GM23338 (cell line): Measurements from ENCODE around the gene TRAF3. TPM values are rescaled to one million over a fixed set of nuclear protein-coding genes. Genes with fewer than 3 reads are reported as not detected.

Experiments used
- ATAC-seq: fragments of 200-7000 bp; cut with Tn5 transposase; 3 replicates; pipeline ENCODE4 v1.9.1; 2020
- DNase-seq: peaks from one replicate; pipeline ENCODE4 v3.0.0-alpha.2; 2015; ENCODE audit warnings: low spot score
- H2AFZ ChIP-seq: fragments of 200-600 bp; sonication (generic); 2 replicates; pipeline ENCODE4 v1.8.0; 2016; ENCODE audit warnings: antibody characterized with exemption, mild to moderate bottlenecking, moderate library complexity
- H3F3A ChIP-seq: fragments of 200-600 bp; sonication (generic); replicated peaks from 2 replicates; pipeline ENCODE4 v1.8.0; 2017; ENCODE audit warnings: antibody characterized with exemption, mixed run types, low read depth
- H3K27ac ChIP-seq: fragments of 200-600 bp; sonication (generic); 2 replicates; pipeline ENCODE4 v1.6.1; 2016; ENCODE audit warnings: low read depth
- H3K27me3 ChIP-seq: fragments of 200-600 bp; sonication (generic); 2 replicates; pipeline ENCODE4 v1.8.0; 2016; ENCODE audit warnings: mild to moderate bottlenecking, mixed run types, moderate library complexity; ENCODE audit not compliant: insufficient read depth
- H3K36me3 ChIP-seq: fragments of 200-600 bp; sonication (generic); 2 replicates; pipeline ENCODE4 v1.8.0; 2016; ENCODE audit warnings: mild to moderate bottlenecking; ENCODE audit not compliant: insufficient read depth
- H3K4me1 ChIP-seq: fragments of 200-600 bp; sonication (generic); 2 replicates; pipeline ENCODE4 v1.8.0; 2016; ENCODE audit warnings: mild to moderate bottlenecking, moderate library complexity; ENCODE audit not compliant: insufficient read depth
- H3K4me2 ChIP-seq: fragments of 200-600 bp; sonication (generic); 2 replicates; pipeline ENCODE4 v1.7.1; 2017; ENCODE audit warnings: mixed run types
- H3K4me3 ChIP-seq: fragments of 200-600 bp; sonication (generic); 2 replicates; pipeline ENCODE4 v1.6.1; 2016; ENCODE audit warnings: mixed run types
- H3K79me2 ChIP-seq: fragments of 200-600 bp; sonication (generic); replicated peaks from 2 replicates; pipeline ENCODE4 v1.8.0; 2017; ENCODE audit warnings: mild to moderate bottlenecking; ENCODE audit not compliant: insufficient read depth
- H3K9me2 ChIP-seq: fragments of 200-600 bp; sonication (generic); 2 replicates; pipeline ENCODE4 v1.8.0; 2017; ENCODE audit not compliant: insufficient read depth
- H4K20me1 ChIP-seq: fragments of 200-600 bp; sonication (generic); replicated peaks from 2 replicates; pipeline ENCODE4 v1.8.0; 2017; ENCODE audit warnings: mild to moderate bottlenecking; ENCODE audit not compliant: insufficient read depth
- H3K27ac Mint-ChIP-seq: 2 replicates; pipeline ENCODE4 v1.8.0; 2020; ENCODE audit warnings: inconsistent platforms, mild to moderate bottlenecking, moderate library complexity, mixed read lengths
- H3K27me3 Mint-ChIP-seq: 3 replicates; pipeline ENCODE4 v1.8.0; 2022; ENCODE audit warnings: low read depth, mild to moderate bottlenecking, moderate library complexity, mixed read lengths, inconsistent platforms; ENCODE audit not compliant: insufficient read depth, poor library complexity
- H3K36me3 Mint-ChIP-seq: 3 replicates; pipeline ENCODE4 v1.8.0; 2021; ENCODE audit warnings: low read depth, mild to moderate bottlenecking, inconsistent platforms, moderate library complexity, mixed read lengths
- H3K4me1 Mint-ChIP-seq: 3 replicates; pipeline ENCODE4 v1.8.0; 2020; ENCODE audit warnings: mild to moderate bottlenecking, inconsistent platforms, mixed read lengths
- H3K4me3 Mint-ChIP-seq: 3 replicates; pipeline ENCODE4 v1.8.0; 2021; ENCODE audit warnings: moderate library complexity, mild to moderate bottlenecking, inconsistent platforms, mixed read lengths
- H3K9me3 Mint-ChIP-seq: 3 replicates; pipeline ENCODE4 v1.8.0; 2020; ENCODE audit warnings: moderate library complexity, mild to moderate bottlenecking, inconsistent platforms, mixed read lengths
- EZH2 ChIP-seq: fragments of 200-600 bp; sonication (generic); IDR thresholded peaks from one replicate; pipeline ENCODE4 v1.8.0; 2017; ENCODE audit warnings: antibody characterized with exemption, mild to moderate bottlenecking, low read depth; ENCODE audit not compliant: unreplicated experiment
- EZH2phosphoT487 ChIP-seq: fragments of 200-600 bp; sonication (generic); IDR thresholded peaks from one replicate; pipeline ENCODE4 v1.8.1; 2018; ENCODE audit warnings: antibody characterized with exemption; ENCODE audit not compliant: unreplicated experiment
- NANOG ChIP-seq: IDR thresholded peaks from 2 replicates; pipeline ENCODE4 v1.6.1; 2016; ENCODE audit warnings: antibody characterized with exemption, borderline replicate concordance
- POLR2AphosphoS5 ChIP-seq: IDR thresholded peaks from 2 replicates; pipeline ENCODE4 v1.6.1; 2016; ENCODE audit warnings: antibody characterized with exemption, low read depth
- STAT1 ChIP-seq: IDR thresholded peaks from one replicate; pipeline ENCODE4 v1.6.1; 2016; ENCODE audit warnings: antibody characterized with exemption; ENCODE audit not compliant: unreplicated experiment
- ZNF114 ChIP-seq: fragments of 250-450 bp; sonication (Bioruptor Pico); IDR thresholded peaks from 2 replicates; pipeline ENCODE4 v1.5.0; 2020; ENCODE audit warnings: mild to moderate bottlenecking, moderate library complexity
- ZNF331 ChIP-seq: fragments of 250-450 bp; sonication (Bioruptor Pico); IDR thresholded peaks from 2 replicates; pipeline ENCODE4 v1.5.0; 2020; ENCODE audit warnings: low read depth, mild to moderate bottlenecking, moderate library complexity
- polyA plus RNA-seq: library from polyadenylated mRNA; unstranded; fragments of >200 nt; fragmentation: Nextera tagmentation; extraction: Ambion mirVana; gene quantifications from 2 replicates; pipeline ENCODE4 v1.2.1, GENCODE V29; 2016
- total RNA-seq: library from RNA; depleted of rRNA; stranded (reverse); fragments of >200 nt; shearing (Covaris generic); gene quantifications from 2 replicates; pipeline ENCODE4 v1.2.3, GENCODE V29; 2014
- TF ChIP-seq, protein P1 (sequence below), 2 experiments: fragments of 200-600 bp in 1 of 2; sonication (generic) in 1 of 2; conservative IDR thresholded peaks; 2 replicates each; pipeline versions ENCODE4 v1.5.1 to v1.6.1; 2016 to 2017; ENCODE audit warnings: antibody characterized with exemption in 2 of 2, low read depth in 2 of 2, mild to moderate bottlenecking in 2 of 2, moderate library complexity in 1 of 2
- TF ChIP-seq, protein P2 (sequence below): IDR thresholded peaks from one replicate; pipeline ENCODE4 v1.6.1; 2018; ENCODE audit warnings: antibody characterized with exemption; ENCODE audit not compliant: unreplicated experiment
- TF ChIP-seq, protein P3 (sequence below): fragments of 250-450 bp; sonication (Bioruptor Pico); IDR thresholded peaks from 2 replicates; pipeline ENCODE4 v1.5.0; 2020; ENCODE audit warnings: mild to moderate bottlenecking, moderate library complexity

Gene TRAF3
- total and polyA plus RNA-seq, 2 experiments from 2014 or later = 3.7 to 9.3 TPM

DNA sequence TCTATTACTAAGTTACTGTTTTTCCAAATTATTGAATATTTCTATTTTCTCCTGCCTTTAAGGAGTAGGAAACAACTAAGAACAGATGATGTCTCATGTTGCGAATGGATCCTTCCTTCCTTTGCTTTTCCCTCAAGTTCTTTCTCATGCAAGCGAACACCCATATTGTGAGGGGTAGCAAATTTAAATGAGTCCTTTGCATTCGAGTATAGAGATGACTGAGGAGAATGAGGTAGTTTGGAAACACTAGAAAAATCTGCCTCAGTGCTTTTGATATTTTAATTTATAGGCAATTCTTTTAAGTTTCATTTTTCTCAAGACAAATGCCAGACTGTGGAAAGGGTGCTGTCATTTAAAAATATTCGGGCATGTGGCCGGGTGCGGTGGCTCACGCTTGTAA is 56.1 kb downstream of the TRAF3 start:
- no peak overlapping the region for H3K4me3 ChIP-seq
- Mint-ChIP-seq H3K27ac (peak overlapping the region; percentile 4), H3K4me1 (peaks cover 56% of the 10 kb centered on the region), H3K4me3 (no peak overlapping the region; the same call in 2 of the 3 replicates), H3K36me3 (peaks cover 3% of the 10 kb centered on the region; the same call in 2 of the 3 replicates), H3K9me3 (no peaks in the 10 kb centered on the region), H3K27me3 (peaks cover 4% of the 10 kb centered on the region)
- DNase-seq (peak; percentile 56), ATAC-seq (peak; percentile 62)
- no peaks in the 10 kb centered on the region for H3K9me2 ChIP-seq
- peak; percentile 70 for TF ChIP-seq NANOG
- TF ChIP-seq ZNF114 (CRISPR knock-in tag) = no peak
- peak overlapping the region; percentile 57 for H3K27ac ChIP-seq
- peak overlapping the region; percentile 1; the same call in 1 of the 2 replicates for H3K4me2 ChIP-seq
- H2AFZ ChIP-seq = no peak overlapping the region
- no peaks in the 10 kb centered on the region for H3K27me3 ChIP-seq
- 0 out of 2 replicates have a peak, but pooled peaks cover 9% of the 10 kb centered on the region for H3F3A ChIP-seq
- H3K36me3 ChIP-seq = no peaks in the 10 kb centered on the region
- no peaks in the 10 kb centered on the region for H3K79me2 ChIP-seq
- no peaks in the 10 kb centered on the region for H4K20me1 ChIP-seq
- peaks cover 70% of the 10 kb centered on the region for H3K4me1 ChIP-seq

DNA sequence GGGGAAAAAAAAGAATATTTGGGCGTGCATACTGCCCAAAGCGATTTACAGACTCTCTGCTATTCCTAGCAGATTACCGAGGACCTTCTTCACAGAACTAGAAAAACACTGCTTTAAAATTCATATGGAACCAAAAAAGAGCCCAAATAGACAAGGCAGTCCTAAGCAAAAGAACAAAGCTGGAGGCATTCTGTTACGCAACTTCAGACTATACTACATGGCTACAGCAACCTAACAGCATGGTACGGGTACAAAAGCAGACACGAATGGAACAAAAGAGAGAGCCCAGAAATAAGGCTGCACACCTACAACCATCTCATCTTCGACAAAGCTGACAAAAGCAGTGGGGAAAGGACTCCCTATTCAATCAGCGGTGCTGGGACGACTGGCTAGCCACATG is 56.7 kb downstream of the TRAF3 start:
- Histone ChIP-seq H3K27ac (peak overlapping the region; percentile 0), H3K4me3 (no peak overlapping the region), H3F3A (0 out of 2 replicates have a peak, but pooled peaks cover 9% of the 10 kb centered on the region), H3K36me3 (no peaks in the 10 kb centered on the region), H3K79me2 (no peaks in the 10 kb centered on the region), H4K20me1 (no peaks in the 10 kb centered on the region), H3K9me2 (no peaks in the 10 kb centered on the region), H3K4me1 (peaks cover 69% of the 10 kb centered on the region), H2AFZ (no peak overlapping the region), H3K27me3 (no peaks in the 10 kb centered on the region), H3K4me2 (peak overlapping the region; percentile 49; the same call in 1 of the 2 replicates)
- no peaks in the 10 kb centered on the region for H3K9me3 Mint-ChIP-seq
- peaks cover 56% of the 10 kb centered on the region for H3K4me1 Mint-ChIP-seq
- peaks cover 4% of the 10 kb centered on the region for H3K27me3 Mint-ChIP-seq
- no peak overlapping the region for H3K4me3 Mint-ChIP-seq
- H3K27ac Mint-ChIP-seq = peak overlapping the region; percentile 60; the same call in 1 of the 2 replicates
- DNase-seq (peak; percentile 22), ATAC-seq (no peak)
- peaks cover 3% of the 10 kb centered on the region; the same call in 2 of the 3 replicates for H3K36me3 Mint-ChIP-seq
- no peak for TF ChIP-seq EZH2phosphoT487
- TF ChIP-seq NANOG = no peak
- TF ChIP-seq, protein P1, sequence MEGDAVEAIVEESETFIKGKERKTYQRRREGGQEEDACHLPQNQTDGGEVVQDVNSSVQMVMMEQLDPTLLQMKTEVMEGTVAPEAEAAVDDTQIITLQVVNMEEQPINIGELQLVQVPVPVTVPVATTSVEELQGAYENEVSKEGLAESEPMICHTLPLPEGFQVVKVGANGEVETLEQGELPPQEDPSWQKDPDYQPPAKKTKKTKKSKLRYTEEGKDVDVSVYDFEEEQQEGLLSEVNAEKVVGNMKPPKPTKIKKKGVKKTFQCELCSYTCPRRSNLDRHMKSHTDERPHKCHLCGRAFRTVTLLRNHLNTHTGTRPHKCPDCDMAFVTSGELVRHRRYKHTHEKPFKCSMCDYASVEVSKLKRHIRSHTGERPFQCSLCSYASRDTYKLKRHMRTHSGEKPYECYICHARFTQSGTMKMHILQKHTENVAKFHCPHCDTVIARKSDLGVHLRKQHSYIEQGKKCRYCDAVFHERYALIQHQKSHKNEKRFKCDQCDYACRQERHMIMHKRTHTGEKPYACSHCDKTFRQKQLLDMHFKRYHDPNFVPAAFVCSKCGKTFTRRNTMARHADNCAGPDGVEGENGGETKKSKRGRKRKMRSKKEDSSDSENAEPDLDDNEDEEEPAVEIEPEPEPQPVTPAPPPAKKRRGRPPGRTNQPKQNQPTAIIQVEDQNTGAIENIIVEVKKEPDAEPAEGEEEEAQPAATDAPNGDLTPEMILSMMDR (conservative IDR thresholded peaks at IDR 0.05; ENCODE audit: low read depth in 2 of 2) = no peak
- TF ChIP-seq EZH2 = no peak
- TF ChIP-seq, protein P2, sequence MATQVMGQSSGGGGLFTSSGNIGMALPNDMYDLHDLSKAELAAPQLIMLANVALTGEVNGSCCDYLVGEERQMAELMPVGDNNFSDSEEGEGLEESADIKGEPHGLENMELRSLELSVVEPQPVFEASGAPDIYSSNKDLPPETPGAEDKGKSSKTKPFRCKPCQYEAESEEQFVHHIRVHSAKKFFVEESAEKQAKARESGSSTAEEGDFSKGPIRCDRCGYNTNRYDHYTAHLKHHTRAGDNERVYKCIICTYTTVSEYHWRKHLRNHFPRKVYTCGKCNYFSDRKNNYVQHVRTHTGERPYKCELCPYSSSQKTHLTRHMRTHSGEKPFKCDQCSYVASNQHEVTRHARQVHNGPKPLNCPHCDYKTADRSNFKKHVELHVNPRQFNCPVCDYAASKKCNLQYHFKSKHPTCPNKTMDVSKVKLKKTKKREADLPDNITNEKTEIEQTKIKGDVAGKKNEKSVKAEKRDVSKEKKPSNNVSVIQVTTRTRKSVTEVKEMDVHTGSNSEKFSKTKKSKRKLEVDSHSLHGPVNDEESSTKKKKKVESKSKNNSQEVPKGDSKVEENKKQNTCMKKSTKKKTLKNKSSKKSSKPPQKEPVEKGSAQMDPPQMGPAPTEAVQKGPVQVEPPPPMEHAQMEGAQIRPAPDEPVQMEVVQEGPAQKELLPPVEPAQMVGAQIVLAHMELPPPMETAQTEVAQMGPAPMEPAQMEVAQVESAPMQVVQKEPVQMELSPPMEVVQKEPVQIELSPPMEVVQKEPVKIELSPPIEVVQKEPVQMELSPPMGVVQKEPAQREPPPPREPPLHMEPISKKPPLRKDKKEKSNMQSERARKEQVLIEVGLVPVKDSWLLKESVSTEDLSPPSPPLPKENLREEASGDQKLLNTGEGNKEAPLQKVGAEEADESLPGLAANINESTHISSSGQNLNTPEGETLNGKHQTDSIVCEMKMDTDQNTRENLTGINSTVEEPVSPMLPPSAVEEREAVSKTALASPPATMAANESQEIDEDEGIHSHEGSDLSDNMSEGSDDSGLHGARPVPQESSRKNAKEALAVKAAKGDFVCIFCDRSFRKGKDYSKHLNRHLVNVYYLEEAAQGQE = no peak
- TF ChIP-seq, protein P3, sequence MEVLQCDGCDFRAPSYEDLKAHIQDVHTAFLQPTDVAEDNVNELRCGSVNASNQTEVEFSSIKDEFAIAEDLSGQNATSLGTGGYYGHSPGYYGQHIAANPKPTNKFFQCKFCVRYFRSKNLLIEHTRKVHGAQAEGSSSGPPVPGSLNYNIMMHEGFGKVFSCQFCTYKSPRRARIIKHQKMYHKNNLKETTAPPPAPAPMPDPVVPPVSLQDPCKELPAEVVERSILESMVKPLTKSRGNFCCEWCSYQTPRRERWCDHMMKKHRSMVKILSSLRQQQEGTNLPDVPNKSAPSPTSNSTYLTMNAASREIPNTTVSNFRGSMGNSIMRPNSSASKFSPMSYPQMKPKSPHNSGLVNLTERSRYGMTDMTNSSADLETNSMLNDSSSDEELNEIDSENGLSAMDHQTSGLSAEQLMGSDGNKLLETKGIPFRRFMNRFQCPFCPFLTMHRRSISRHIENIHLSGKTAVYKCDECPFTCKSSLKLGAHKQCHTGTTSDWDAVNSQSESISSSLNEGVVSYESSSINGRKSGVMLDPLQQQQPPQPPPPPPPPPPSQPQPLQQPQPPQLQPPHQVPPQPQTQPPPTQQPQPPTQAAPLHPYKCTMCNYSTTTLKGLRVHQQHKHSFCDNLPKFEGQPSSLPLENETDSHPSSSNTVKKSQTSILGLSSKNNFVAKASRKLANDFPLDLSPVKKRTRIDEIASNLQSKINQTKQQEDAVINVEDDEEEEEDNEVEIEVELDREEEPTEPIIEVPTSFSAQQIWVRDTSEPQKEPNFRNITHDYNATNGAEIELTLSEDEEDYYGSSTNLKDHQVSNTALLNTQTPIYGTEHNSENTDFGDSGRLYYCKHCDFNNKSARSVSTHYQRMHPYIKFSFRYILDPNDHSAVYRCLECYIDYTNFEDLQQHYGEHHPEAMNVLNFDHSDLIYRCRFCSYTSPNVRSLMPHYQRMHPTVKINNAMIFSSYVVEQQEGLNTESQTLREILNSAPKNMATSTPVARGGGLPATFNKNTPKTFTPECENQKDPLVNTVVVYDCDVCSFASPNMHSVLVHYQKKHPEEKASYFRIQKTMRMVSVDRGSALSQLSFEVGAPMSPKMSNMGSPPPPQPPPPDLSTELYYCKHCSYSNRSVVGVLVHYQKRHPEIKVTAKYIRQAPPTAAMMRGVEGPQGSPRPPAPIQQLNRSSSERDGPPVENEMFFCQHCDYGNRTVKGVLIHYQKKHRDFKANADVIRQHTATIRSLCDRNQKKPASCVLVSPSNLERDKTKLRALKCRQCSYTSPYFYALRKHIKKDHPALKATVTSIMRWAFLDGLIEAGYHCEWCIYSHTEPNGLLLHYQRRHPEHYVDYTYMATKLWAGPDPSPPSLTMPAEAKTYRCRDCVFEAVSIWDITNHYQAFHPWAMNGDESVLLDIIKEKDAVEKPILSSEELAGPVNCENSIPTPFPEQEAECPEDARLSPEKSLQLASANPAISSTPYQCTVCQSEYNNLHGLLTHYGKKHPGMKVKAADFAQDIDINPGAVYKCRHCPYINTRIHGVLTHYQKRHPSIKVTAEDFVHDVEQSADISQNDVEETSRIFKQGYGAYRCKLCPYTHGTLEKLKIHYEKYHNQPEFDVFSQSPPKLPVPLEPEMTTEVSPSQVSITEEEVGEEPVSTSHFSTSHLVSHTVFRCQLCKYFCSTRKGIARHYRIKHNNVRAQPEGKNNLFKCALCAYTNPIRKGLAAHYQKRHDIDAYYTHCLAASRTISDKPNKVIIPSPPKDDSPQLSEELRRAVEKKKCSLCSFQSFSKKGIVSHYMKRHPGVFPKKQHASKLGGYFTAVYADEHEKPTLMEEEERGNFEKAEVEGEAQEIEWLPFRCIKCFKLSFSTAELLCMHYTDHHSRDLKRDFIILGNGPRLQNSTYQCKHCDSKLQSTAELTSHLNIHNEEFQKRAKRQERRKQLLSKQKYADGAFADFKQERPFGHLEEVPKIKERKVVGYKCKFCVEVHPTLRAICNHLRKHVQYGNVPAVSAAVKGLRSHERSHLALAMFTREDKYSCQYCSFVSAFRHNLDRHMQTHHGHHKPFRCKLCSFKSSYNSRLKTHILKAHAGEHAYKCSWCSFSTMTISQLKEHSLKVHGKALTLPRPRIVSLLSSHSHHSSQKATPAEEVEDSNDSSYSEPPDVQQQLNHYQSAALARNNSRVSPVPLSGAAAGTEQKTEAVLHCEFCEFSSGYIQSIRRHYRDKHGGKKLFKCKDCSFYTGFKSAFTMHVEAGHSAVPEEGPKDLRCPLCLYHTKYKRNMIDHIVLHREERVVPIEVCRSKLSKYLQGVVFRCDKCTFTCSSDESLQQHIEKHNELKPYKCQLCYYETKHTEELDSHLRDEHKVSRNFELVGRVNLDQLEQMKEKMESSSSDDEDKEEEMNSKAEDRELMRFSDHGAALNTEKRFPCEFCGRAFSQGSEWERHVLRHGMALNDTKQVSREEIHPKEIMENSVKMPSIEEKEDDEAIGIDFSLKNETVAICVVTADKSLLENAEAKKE (CRISPR knock-in tag) = no peak
- no peak for TF ChIP-seq STAT1
- TF ChIP-seq ZNF114 (CRISPR knock-in tag) = no peak
- TF ChIP-seq POLR2AphosphoS5 = no peak
- no peak for TF ChIP-seq ZNF331
